HL-60 (cell line): ENCODE data around the gene GAL3ST2.

Experiments
- DNase-seq, 2 experiments: peaks; one replicate each; pipeline ENCODE4 v3.0.0-alpha.2; 2010 to 2020; ENCODE audit warnings: low read depth in 1 of 2, low spot score in 1 of 2
- H3K27ac ChIP-seq: fragments of 250-450 bp; sonication (Bioruptor Pico); replicated peaks from 2 replicates; pipeline ENCODE4 v1.5.1; 2020; ENCODE audit warnings: mild to moderate bottlenecking, moderate library complexity
- H3K27me3 ChIP-seq: fragments of 250-450 bp; sonication (Bioruptor Pico); 2 replicates; pipeline ENCODE4 v1.5.1; 2021; ENCODE audit warnings: mild to moderate bottlenecking, moderate library complexity; ENCODE audit not compliant: insufficient read depth, poor library complexity, severe bottlenecking
- H3K4me3 ChIP-seq: replicated peaks from 2 replicates; pipeline ENCODE4 v1.5.1; 2011; ENCODE audit warnings: mild to moderate bottlenecking, control low read depth, low read length; ENCODE audit not compliant: insufficient read depth
- GABPA ChIP-seq: IDR thresholded peaks from 2 replicates; pipeline ENCODE4 v1.6.1; 2012; ENCODE audit warnings: low read depth
- POLR2AphosphoS5 ChIP-seq: IDR thresholded peaks from 2 replicates; pipeline ENCODE4 v1.6.1; 2012; ENCODE audit warnings: low read depth
- REST ChIP-seq: IDR thresholded peaks from 2 replicates; pipeline ENCODE4 v1.6.1; 2012; ENCODE audit warnings: low read depth; ENCODE audit not compliant: insufficient replicate concordance
- SPI1 ChIP-seq: IDR thresholded peaks from 2 replicates; pipeline ENCODE4 v1.6.1; 2012; ENCODE audit warnings: low read depth, mild to moderate bottlenecking, borderline replicate concordance
- TF ChIP-seq, protein P1 (sequence below): IDR thresholded peaks from one replicate; pipeline ENCODE4 v1.5.1; 2011; ENCODE audit warnings: low read length, control low read depth, inconsistent platforms; ENCODE audit not compliant: insufficient read depth

GAL3ST2 gene

GRCh38 chr2:241837197-241837965 lies 60.8 kb downstream of the GAL3ST2 start:
- H3K27me3 ChIP-seq = peaks cover 13% of the 10 kb centered on the region
- DNase-seq = no peak
- no peak overlapping the region for H3K27ac ChIP-seq
- no peak overlapping the region for H3K4me3 ChIP-seq
- TF ChIP-seq GABPA (no peak), SPI1 (no peak), POLR2AphosphoS5 (no peak), REST (no peak)
- TF ChIP-seq, protein P1, sequence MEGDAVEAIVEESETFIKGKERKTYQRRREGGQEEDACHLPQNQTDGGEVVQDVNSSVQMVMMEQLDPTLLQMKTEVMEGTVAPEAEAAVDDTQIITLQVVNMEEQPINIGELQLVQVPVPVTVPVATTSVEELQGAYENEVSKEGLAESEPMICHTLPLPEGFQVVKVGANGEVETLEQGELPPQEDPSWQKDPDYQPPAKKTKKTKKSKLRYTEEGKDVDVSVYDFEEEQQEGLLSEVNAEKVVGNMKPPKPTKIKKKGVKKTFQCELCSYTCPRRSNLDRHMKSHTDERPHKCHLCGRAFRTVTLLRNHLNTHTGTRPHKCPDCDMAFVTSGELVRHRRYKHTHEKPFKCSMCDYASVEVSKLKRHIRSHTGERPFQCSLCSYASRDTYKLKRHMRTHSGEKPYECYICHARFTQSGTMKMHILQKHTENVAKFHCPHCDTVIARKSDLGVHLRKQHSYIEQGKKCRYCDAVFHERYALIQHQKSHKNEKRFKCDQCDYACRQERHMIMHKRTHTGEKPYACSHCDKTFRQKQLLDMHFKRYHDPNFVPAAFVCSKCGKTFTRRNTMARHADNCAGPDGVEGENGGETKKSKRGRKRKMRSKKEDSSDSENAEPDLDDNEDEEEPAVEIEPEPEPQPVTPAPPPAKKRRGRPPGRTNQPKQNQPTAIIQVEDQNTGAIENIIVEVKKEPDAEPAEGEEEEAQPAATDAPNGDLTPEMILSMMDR = no peak

GRCh38 chr2:241841181-241842066 lies 64.8 kb downstream of the GAL3ST2 start:
- no peak for DNase-seq
- H3K27ac ChIP-seq = no peak overlapping the region
- peaks cover 13% of the 10 kb centered on the region for H3K27me3 ChIP-seq
- no peak overlapping the region for H3K4me3 ChIP-seq
- no peak for TF ChIP-seq REST
- TF ChIP-seq, protein P1 = no peak
- no peak for TF ChIP-seq GABPA
- TF ChIP-seq SPI1 = no peak
- no peak for TF ChIP-seq POLR2AphosphoS5

GRCh38 chr2:241842067-241842415 lies 65.4 kb downstream of the GAL3ST2 start:
- Histone ChIP-seq H3K4me3 (no peak overlapping the region), H3K27ac (no peak overlapping the region), H3K27me3 (peaks cover 11% of the 10 kb centered on the region)
- TF ChIP-seq GABPA (no peak), POLR2AphosphoS5 (no peak), REST (no peak), SPI1 (no peak)
- TF ChIP-seq, protein P1 = no peak
- no peak for DNase-seq
